ENCODE data around the gene ANAPC5. TPM values are rescaled to one million over a fixed set of nuclear protein-coding genes. Genes with fewer than 3 reads are reported as not detected.
"Not testable (repeated sequence)": the region's sequence is repeated elsewhere in the genome, so short reads cannot be mapped to it uniquely, and the experiment has no call there.

ANAPC5 gene
- polyA plus RNA-seq, 3 donors = 67.3 to 161 (median 114) TPM

DNA sequence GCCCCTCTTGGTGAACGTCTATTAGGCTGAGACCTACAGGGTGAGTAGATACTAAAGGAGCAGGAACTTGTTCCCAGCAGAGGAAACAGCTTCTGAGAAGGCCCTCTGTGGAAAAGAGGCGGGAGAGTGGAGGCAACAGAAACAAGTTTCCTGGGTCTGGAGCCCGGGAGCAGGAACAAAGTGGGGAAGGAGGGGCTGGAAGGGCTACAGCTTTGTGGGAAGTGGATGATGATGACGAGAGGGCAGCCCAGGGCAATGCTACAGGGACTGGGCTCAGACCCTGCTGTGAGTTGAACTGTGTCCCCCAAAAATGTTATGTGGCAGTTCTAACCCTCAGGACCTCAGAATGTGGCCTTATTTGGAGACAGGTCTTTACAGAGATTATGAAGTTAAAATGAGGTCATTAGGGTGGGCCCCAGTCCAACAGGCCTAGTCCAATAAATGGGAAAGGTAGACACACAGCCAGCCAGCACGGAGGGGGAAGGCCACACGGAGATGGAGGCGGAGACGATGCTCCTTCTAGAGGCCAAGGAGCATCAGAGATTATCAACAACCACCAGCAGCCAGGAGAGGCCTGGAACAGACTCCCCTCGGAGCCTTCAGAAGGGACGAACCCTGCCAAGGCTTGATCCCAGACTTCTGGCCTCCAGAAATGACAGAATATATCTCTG is 70.0 kb downstream of the ANAPC5 start:
- Histone ChIP-seq H4K20me1 (ENCODE audit: insufficient read depth, low read length) (peaks cover 56% of the 10 kb centered on the region), H3K4me1 (ENCODE audit: control insufficient read depth in 1 of 2, insufficient read depth in 2 of 2, low read length in 2 of 2) (peaks cover 41% of the 10 kb centered on the region in 2 donors), H3K9ac (ENCODE audit: insufficient read depth, low read length, poor library complexity, severe bottlenecking) (no peak overlapping the region), H2AFZ (ENCODE audit: insufficient read depth, low read depth, low read length, poor library complexity, severe bottlenecking) (no peak overlapping the region), H3K36me3 (replicated peaks in 1 of 2; ENCODE audit: control insufficient read depth in 1 of 2, insufficient read depth in 2 of 2, low read length in 2 of 2) (peaks cover 20 to 46% of the 10 kb centered on the region in 2 donors), H3K27me3 (ENCODE audit: control insufficient read depth in 2 of 2, insufficient read depth in 2 of 2, low read length in 2 of 2) (no peaks in the 10 kb centered on the region), H3K4me2 (replicated peaks; ENCODE audit: extremely low read depth, low read length, poor library complexity, severe bottlenecking) (no peak overlapping the region), H3K27ac (ENCODE audit: low read depth in 1 of 2, low read length in 2 of 2) (peak overlapping the region in 1 of 2 donors; percentile 33), H3K4me3 (replicated peaks in 1 of 3; ENCODE audit: low read depth in 2 of 3, low read length in 3 of 3) (no peak overlapping the region), H3K9me3 (replicated peaks in 1 of 2; ENCODE audit: control insufficient read depth in 1 of 2, insufficient read depth in 1 of 2, low read length in 2 of 2) (no peaks in the 10 kb centered on the region), H3K79me2 (ENCODE audit: insufficient read depth, low read length) (peaks cover 87% of the 10 kb centered on the region)
- 96% methylated on average over 7 of the region's 10 CpGs for WGBS (ENCODE audit: insufficient coverage)
- H3K36me3 Mint-ChIP-seq = peaks cover 58 to 80% of the 10 kb centered on the region in 2 donors
- H3K9me3 Mint-ChIP-seq = peaks cover 0 to 17% (median 6%) of the 10 kb centered on the region in 7 donors
- peaks cover 0 to 3% (median 0%) of the 10 kb centered on the region in 3 donors for H3K27me3 Mint-ChIP-seq (ENCODE audit: low read depth in 3 of 3)
- TF ChIP-seq, protein P1, sequence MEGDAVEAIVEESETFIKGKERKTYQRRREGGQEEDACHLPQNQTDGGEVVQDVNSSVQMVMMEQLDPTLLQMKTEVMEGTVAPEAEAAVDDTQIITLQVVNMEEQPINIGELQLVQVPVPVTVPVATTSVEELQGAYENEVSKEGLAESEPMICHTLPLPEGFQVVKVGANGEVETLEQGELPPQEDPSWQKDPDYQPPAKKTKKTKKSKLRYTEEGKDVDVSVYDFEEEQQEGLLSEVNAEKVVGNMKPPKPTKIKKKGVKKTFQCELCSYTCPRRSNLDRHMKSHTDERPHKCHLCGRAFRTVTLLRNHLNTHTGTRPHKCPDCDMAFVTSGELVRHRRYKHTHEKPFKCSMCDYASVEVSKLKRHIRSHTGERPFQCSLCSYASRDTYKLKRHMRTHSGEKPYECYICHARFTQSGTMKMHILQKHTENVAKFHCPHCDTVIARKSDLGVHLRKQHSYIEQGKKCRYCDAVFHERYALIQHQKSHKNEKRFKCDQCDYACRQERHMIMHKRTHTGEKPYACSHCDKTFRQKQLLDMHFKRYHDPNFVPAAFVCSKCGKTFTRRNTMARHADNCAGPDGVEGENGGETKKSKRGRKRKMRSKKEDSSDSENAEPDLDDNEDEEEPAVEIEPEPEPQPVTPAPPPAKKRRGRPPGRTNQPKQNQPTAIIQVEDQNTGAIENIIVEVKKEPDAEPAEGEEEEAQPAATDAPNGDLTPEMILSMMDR (IDR thresholded peaks at IDR 0.05) = no peak
- peak overlapping the region in 6 of 7 donors; percentile 63 to 85 (median 74) for H3K27ac Mint-ChIP-seq
- peaks cover 58% of the 10 kb centered on the region for H3K4me1 Mint-ChIP-seq
- no peak for DNase-seq
- no peak overlapping the region for H3K4me3 Mint-ChIP-seq
- intact Hi-C loops (cut with micrococcal nuclease) = no loop called here

DNA sequence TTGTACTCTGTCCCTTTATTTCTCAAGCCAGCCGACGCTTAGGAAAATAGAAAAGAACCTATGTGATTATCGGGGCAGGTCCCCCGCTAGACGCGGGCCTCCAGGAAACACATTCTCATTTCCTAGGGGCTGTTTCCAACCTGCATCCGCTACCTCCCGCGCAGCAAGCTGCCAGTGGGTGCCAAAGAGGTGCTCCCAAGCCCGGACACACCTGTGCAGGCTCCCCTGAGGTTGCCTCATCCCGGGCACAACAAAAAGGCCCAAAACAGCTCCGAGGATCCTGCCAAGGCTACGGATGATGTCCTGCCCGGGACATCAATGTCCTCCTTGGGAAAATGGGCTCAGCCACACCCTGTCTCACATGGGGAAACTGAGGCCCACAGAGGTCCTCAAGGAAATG is 71.1 kb downstream of the ANAPC5 start:
- H3K4me2 ChIP-seq (replicated peaks; ENCODE audit: extremely low read depth, low read length, poor library complexity, severe bottlenecking); H3K4me3 ChIP-seq (replicated peaks in 1 of 3; ENCODE audit: low read depth in 2 of 3, low read length in 3 of 3); H3K27me3 ChIP-seq (ENCODE audit: control insufficient read depth in 2 of 2, insufficient read depth in 2 of 2, low read length in 2 of 2); DNase-seq; H2AFZ ChIP-seq (ENCODE audit: insufficient read depth, low read depth, low read length, poor library complexity, severe bottlenecking); H3K4me3 Mint-ChIP-seq; H3K27me3 Mint-ChIP-seq (ENCODE audit: low read depth in 3 of 3); H3K9ac ChIP-seq (ENCODE audit: insufficient read depth, low read length, poor library complexity, severe bottlenecking); H3K9me3 ChIP-seq (replicated peaks in 1 of 2; ENCODE audit: control insufficient read depth in 1 of 2, insufficient read depth in 1 of 2, low read length in 2 of 2); intact Hi-C loops (cut with micrococcal nuclease): not testable (repeated sequence)
- peak overlapping the region in 4 of 7 donors; percentile 43 to 75 (median 65) for H3K27ac Mint-ChIP-seq
- Histone ChIP-seq H3K4me1 (ENCODE audit: control insufficient read depth in 1 of 2, insufficient read depth in 2 of 2, low read length in 2 of 2) (peaks cover 37 to 38% of the 10 kb centered on the region in 2 donors), H3K27ac (ENCODE audit: low read depth in 1 of 2, low read length in 2 of 2) (peak overlapping the region in 1 of 2 donors; percentile 20), H3K36me3 (replicated peaks in 1 of 2; ENCODE audit: control insufficient read depth in 1 of 2, insufficient read depth in 2 of 2, low read length in 2 of 2) (peaks cover 20 to 46% of the 10 kb centered on the region in 2 donors), H4K20me1 (ENCODE audit: insufficient read depth, low read length) (peaks cover 46% of the 10 kb centered on the region), H3K79me2 (ENCODE audit: insufficient read depth, low read length) (peaks cover 81% of the 10 kb centered on the region)
- peaks cover 0 to 18% (median 6%) of the 10 kb centered on the region in 7 donors for H3K9me3 Mint-ChIP-seq
- WGBS (ENCODE audit: insufficient coverage) = 94% methylated on average over 7 of the region's 14 CpGs
- H3K4me1 Mint-ChIP-seq = peaks cover 57% of the 10 kb centered on the region
- peaks cover 56 to 82% of the 10 kb centered on the region in 2 donors for H3K36me3 Mint-ChIP-seq

DNA sequence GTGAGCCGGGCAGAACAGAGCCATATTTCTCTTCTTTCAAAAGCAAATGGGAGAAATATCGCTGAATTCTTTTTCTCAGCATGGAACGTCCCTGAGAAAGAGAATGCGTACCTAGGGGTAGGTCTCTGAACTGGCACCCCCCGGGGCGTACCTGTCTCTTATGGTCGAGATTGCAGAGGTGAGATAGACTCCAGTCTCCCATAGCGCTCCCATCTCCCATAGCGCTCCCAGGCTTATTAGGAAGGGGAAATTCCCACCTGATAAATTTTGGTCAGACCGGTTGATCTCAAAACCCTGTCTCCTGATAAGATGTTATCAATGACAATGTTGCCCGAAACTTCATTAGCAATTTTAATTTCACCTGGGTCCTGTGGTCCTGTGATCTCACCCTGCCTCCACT is 71.7 kb downstream of the ANAPC5 start:
- Histone ChIP-seq H3K4me1 (ENCODE audit: control insufficient read depth in 1 of 2, insufficient read depth in 2 of 2, low read length in 2 of 2) (peaks cover 34 to 37% of the 10 kb centered on the region in 2 donors), H4K20me1 (ENCODE audit: insufficient read depth, low read length) (peaks cover 40% of the 10 kb centered on the region), H3K79me2 (ENCODE audit: insufficient read depth, low read length) (peaks cover 81% of the 10 kb centered on the region), H3K36me3 (replicated peaks in 1 of 2; ENCODE audit: control insufficient read depth in 1 of 2, insufficient read depth in 2 of 2, low read length in 2 of 2) (peaks cover 20 to 43% of the 10 kb centered on the region in 2 donors)
- H3K4me2 ChIP-seq (replicated peaks; ENCODE audit: extremely low read depth, low read length, poor library complexity, severe bottlenecking); H3K27ac ChIP-seq (ENCODE audit: low read depth in 1 of 2, low read length in 2 of 2); H3K9me3 ChIP-seq (replicated peaks in 1 of 2; ENCODE audit: control insufficient read depth in 1 of 2, insufficient read depth in 1 of 2, low read length in 2 of 2); H3K27me3 Mint-ChIP-seq (ENCODE audit: low read depth in 3 of 3); H3K4me3 Mint-ChIP-seq; H3K27me3 ChIP-seq (ENCODE audit: control insufficient read depth in 2 of 2, insufficient read depth in 2 of 2, low read length in 2 of 2); H3K9ac ChIP-seq (ENCODE audit: insufficient read depth, low read length, poor library complexity, severe bottlenecking); H3K4me3 ChIP-seq (replicated peaks in 1 of 3; ENCODE audit: low read depth in 2 of 3, low read length in 3 of 3); intact Hi-C loops (cut with micrococcal nuclease); DNase-seq; H2AFZ ChIP-seq (ENCODE audit: insufficient read depth, low read depth, low read length, poor library complexity, severe bottlenecking): not testable (repeated sequence)
- peaks cover 56% of the 10 kb centered on the region for H3K4me1 Mint-ChIP-seq
- peaks cover 0 to 18% (median 6%) of the 10 kb centered on the region in 7 donors for H3K9me3 Mint-ChIP-seq
- H3K27ac Mint-ChIP-seq = peak overlapping the region in 4 of 7 donors; percentile 57 to 99 (median 80)
- peaks cover 54 to 82% of the 10 kb centered on the region in 2 donors for H3K36me3 Mint-ChIP-seq
- no CpG with 5 or more reads among the region's 11 CpGs for WGBS (ENCODE audit: insufficient coverage)
